H9 (cell line): ENCODE data around the gene FERMT2. TPM values are rescaled to one million over a fixed set of nuclear protein-coding genes. Genes with fewer than 3 reads are reported as not detected.

Experiments used
- DNase-seq: peaks from one replicate; pipeline ENCODE4 v3.0.0-alpha.2; 2017
- H2AFZ ChIP-seq: one replicate; pipeline ENCODE4 v1.6.1; 2013; ENCODE audit warnings: mild to moderate bottlenecking, low read length, control low read depth, moderate library complexity
- H2AK5ac ChIP-seq: 2 replicates; pipeline ENCODE4 v1.6.1; 2013; ENCODE audit warnings: low read length, control low read depth, mixed read lengths; ENCODE audit not compliant: insufficient read length
- H2BK120ac ChIP-seq: one replicate; pipeline ENCODE4 v1.6.1; 2013; ENCODE audit warnings: low read depth, mild to moderate bottlenecking, low read length, control low read depth, inconsistent platforms; ENCODE audit not compliant: poor library complexity, severe bottlenecking
- H2BK12ac ChIP-seq: 2 replicates; pipeline ENCODE4 v1.6.1; 2013; ENCODE audit warnings: low read length, control low read depth, mixed read lengths, low read depth; ENCODE audit not compliant: insufficient read length
- H2BK15ac ChIP-seq: 2 replicates; pipeline ENCODE4 v1.6.1; 2013; ENCODE audit warnings: low read depth, low read length, control low read depth
- H2BK20ac ChIP-seq: one replicate; pipeline ENCODE4 v1.6.1; 2013; ENCODE audit warnings: low read depth, mild to moderate bottlenecking, low read length, control low read depth, inconsistent platforms; ENCODE audit not compliant: poor library complexity, severe bottlenecking
- H2BK5ac ChIP-seq: 2 replicates; pipeline ENCODE4 v1.6.1; 2013; ENCODE audit warnings: low read length, control low read depth, mixed read lengths; ENCODE audit not compliant: insufficient read length
- H3K14ac ChIP-seq: 2 replicates; pipeline ENCODE4 v1.6.1; 2013; ENCODE audit warnings: low read length, control low read depth; ENCODE audit not compliant: insufficient read depth
- H3K18ac ChIP-seq: 2 replicates; pipeline ENCODE4 v1.6.1; 2013; ENCODE audit warnings: low read depth, mild to moderate bottlenecking, mixed read lengths, low read length, control low read depth; ENCODE audit not compliant: insufficient read length
- H3K23ac ChIP-seq: 2 replicates; pipeline ENCODE4 v1.6.1; 2013; ENCODE audit warnings: low read length, control low read depth, mixed read lengths, low read depth; ENCODE audit not compliant: insufficient read length
- H3K23me2 ChIP-seq: 2 replicates; pipeline ENCODE4 v1.6.1; 2013; ENCODE audit warnings: low read depth, mild to moderate bottlenecking, mixed read lengths, low read length, control low read depth; ENCODE audit not compliant: insufficient read length, poor library complexity, severe bottlenecking
- H3K27ac ChIP-seq: 2 replicates; pipeline ENCODE4 v1.5.1; 2013; ENCODE audit warnings: low read length, control low read depth, mixed read lengths, low read depth; ENCODE audit not compliant: insufficient read length
- H3K27me3 ChIP-seq: 2 replicates; pipeline ENCODE4 v1.6.1; 2013; ENCODE audit warnings: low read length, control low read depth, inconsistent platforms; ENCODE audit not compliant: insufficient read depth
- H3K4ac ChIP-seq: 2 replicates; pipeline ENCODE4 v1.6.1; 2013; ENCODE audit warnings: low read depth, mild to moderate bottlenecking, control low read depth, inconsistent platforms, low read length, moderate library complexity
- H3K4me1 ChIP-seq: 2 replicates; pipeline ENCODE4 v1.6.1; 2013; ENCODE audit warnings: low read length, control low read depth, inconsistent platforms; ENCODE audit not compliant: insufficient read depth
- H3K4me2 ChIP-seq: 2 replicates; pipeline ENCODE4 v1.6.1; 2013; ENCODE audit warnings: low read length, control low read depth, mixed read lengths; ENCODE audit not compliant: insufficient read length, insufficient read depth
- H3K56ac ChIP-seq: 2 replicates; pipeline ENCODE4 v1.6.1; 2013; ENCODE audit warnings: low read depth, mild to moderate bottlenecking, mixed read lengths, low read length, control low read depth; ENCODE audit not compliant: insufficient read length
- H3K79me1 ChIP-seq: 2 replicates; pipeline ENCODE4 v1.6.1; 2013; ENCODE audit warnings: low read depth, mild to moderate bottlenecking, moderate library complexity, low read length, control low read depth, inconsistent platforms; ENCODE audit not compliant: insufficient read depth, poor library complexity, severe bottlenecking
- H3K79me2 ChIP-seq: 2 replicates; pipeline ENCODE4 v1.6.1; 2013; ENCODE audit warnings: low read length, control low read depth, inconsistent platforms; ENCODE audit not compliant: insufficient read depth
- H3K9ac ChIP-seq: 2 replicates; pipeline ENCODE4 v1.6.1; 2013; ENCODE audit warnings: low read length, control low read depth, mixed read lengths; ENCODE audit not compliant: insufficient read length; ENCODE audit errors: extremely low read depth
- H3K9me3 ChIP-seq: one replicate; pipeline ENCODE4 v1.6.1; 2013; ENCODE audit warnings: low read depth, low read length, inconsistent platforms; ENCODE audit not compliant: control insufficient read depth
- H3T11ph ChIP-seq: one replicate; pipeline ENCODE4 v1.6.1; 2013; ENCODE audit warnings: mild to moderate bottlenecking, low read length, control low read depth, inconsistent platforms
- H4K20me1 ChIP-seq: one replicate; pipeline ENCODE4 v1.6.1; 2013; ENCODE audit not compliant: control insufficient read depth, insufficient read length, insufficient read depth
- H4K5ac ChIP-seq: 2 replicates; pipeline ENCODE4 v1.6.1; 2013; ENCODE audit warnings: low read depth, mild to moderate bottlenecking, mixed read lengths, low read length, control low read depth; ENCODE audit not compliant: insufficient read length
- H4K8ac ChIP-seq: replicated peaks from 2 replicates; pipeline ENCODE4 v1.6.1; 2013; ENCODE audit warnings: low read length, control low read depth, mixed read lengths, low read depth; ENCODE audit not compliant: insufficient read length
- H4K91ac ChIP-seq: 2 replicates; pipeline ENCODE4 v1.6.1; 2013; ENCODE audit warnings: low read depth, mild to moderate bottlenecking, moderate library complexity, mixed read lengths, low read length, control low read depth; ENCODE audit not compliant: insufficient read length
- H3K27ac Mint-ChIP-seq, 3 experiments: 2 replicates in 2 of 3; 3 replicates in 1 of 3; pipeline ENCODE4 v1.8.0; 2020 to 2021; ENCODE audit warnings: mixed read lengths in 3 of 3, mild to moderate bottlenecking in 1 of 3, moderate library complexity in 1 of 3
- H3K27me3 Mint-ChIP-seq: 2 replicates; pipeline ENCODE4 v1.8.0; 2021; ENCODE audit warnings: low read depth, mild to moderate bottlenecking, moderate library complexity, mixed read lengths
- H3K36me3 Mint-ChIP-seq, 3 experiments: 2 replicates in 2 of 3; 3 replicates in 1 of 3; pipeline ENCODE4 v1.8.0; 2020 to 2021; ENCODE audit warnings: low read depth in 3 of 3, mixed read lengths in 3 of 3; ENCODE audit not compliant: insufficient read depth in 1 of 3
- H3K4me1 Mint-ChIP-seq, 2 experiments: 2 replicates each; pipeline ENCODE4 v1.8.0; 2020; ENCODE audit warnings: mixed read lengths in 2 of 2
- H3K4me3 Mint-ChIP-seq, 2 experiments: 2 replicates in 1 of 2; 3 replicates in 1 of 2; pipeline ENCODE4 v1.8.0; 2020 to 2021; ENCODE audit warnings: mild to moderate bottlenecking in 2 of 2, mixed read lengths in 2 of 2, moderate library complexity in 1 of 2
- H3K9me3 Mint-ChIP-seq, 2 experiments: 2 replicates in 1 of 2; 3 replicates in 1 of 2; pipeline ENCODE4 v1.8.0; 2020; ENCODE audit warnings: mild to moderate bottlenecking in 2 of 2, mixed read lengths in 2 of 2, moderate library complexity in 1 of 2
- WGBS: extraction: QIAGEN DNeasy Blood & Tissue Kit; methylation state at CpG from one replicate; pipeline ENCODE4 v1.1.7; 2013; ENCODE audit warnings: missing lambda C conversion rate, low lambda C conversion rate, mixed read lengths; ENCODE audit not compliant: insufficient read length; ENCODE audit errors: extremely low coverage; 5-methylcytosine and 5-hydroxymethylcytosine counted together
- total RNA-seq: library from RNA; stranded (reverse); gene quantifications from 2 replicates; pipeline ENCODE4 v1.2.1, GENCODE V29; 2021
- TF ChIP-seq, protein P1 (sequence below): fragments of 200-600 bp; sonication (generic); conservative IDR thresholded peaks from 3 replicates; pipeline ENCODE4 v1.8.0; 2021; ENCODE audit warnings: antibody characterized with exemption, mild to moderate bottlenecking

Gene FERMT2
- total RNA-seq, 1 experiment from 2014 or later = 128 TPM

- no peak overlapping the region for H2AFZ ChIP-seq
- Mint-ChIP-seq H3K27me3 (no peaks in the 10 kb centered on the region), H3K27ac (no peak overlapping the region), H3K9me3 (no peaks in the 10 kb centered on the region), H3K4me3 (no peak overlapping the region), H3K36me3 (peaks cover 4 to 33% (median 22%) of the 10 kb centered on the region in 3 experiments; a peak in 6 of 7 replicates), H3K4me1 (no peaks in the 10 kb centered on the region)
- no peak overlapping the region for H3K18ac ChIP-seq
- no peak overlapping the region for H3T11ph ChIP-seq
- H3K56ac ChIP-seq = no peak overlapping the region
- no peak overlapping the region for H3K23ac ChIP-seq
- no peak overlapping the region for H4K91ac ChIP-seq
- H3K79me1 ChIP-seq = peaks cover 3% of the 10 kb centered on the region
- no peak overlapping the region for H3K9ac ChIP-seq
- no peak overlapping the region for H3K14ac ChIP-seq
- DNase-seq = no peak
- H2BK120ac ChIP-seq = no peak overlapping the region
- no CpG with 5 or more reads among the region's 3 CpGs for WGBS
- no peaks in the 10 kb centered on the region for H4K20me1 ChIP-seq
- no peak overlapping the region for H2BK5ac ChIP-seq
- no peak overlapping the region for H3K4me2 ChIP-seq
- H3K4me1 ChIP-seq = no peaks in the 10 kb centered on the region
- TF ChIP-seq, protein P1, sequence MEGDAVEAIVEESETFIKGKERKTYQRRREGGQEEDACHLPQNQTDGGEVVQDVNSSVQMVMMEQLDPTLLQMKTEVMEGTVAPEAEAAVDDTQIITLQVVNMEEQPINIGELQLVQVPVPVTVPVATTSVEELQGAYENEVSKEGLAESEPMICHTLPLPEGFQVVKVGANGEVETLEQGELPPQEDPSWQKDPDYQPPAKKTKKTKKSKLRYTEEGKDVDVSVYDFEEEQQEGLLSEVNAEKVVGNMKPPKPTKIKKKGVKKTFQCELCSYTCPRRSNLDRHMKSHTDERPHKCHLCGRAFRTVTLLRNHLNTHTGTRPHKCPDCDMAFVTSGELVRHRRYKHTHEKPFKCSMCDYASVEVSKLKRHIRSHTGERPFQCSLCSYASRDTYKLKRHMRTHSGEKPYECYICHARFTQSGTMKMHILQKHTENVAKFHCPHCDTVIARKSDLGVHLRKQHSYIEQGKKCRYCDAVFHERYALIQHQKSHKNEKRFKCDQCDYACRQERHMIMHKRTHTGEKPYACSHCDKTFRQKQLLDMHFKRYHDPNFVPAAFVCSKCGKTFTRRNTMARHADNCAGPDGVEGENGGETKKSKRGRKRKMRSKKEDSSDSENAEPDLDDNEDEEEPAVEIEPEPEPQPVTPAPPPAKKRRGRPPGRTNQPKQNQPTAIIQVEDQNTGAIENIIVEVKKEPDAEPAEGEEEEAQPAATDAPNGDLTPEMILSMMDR = no peak
- H3K27ac ChIP-seq = no peak overlapping the region
- H3K4ac ChIP-seq = no peak overlapping the region
- no peak overlapping the region for H4K8ac ChIP-seq
- no peaks in the 10 kb centered on the region for H3K23me2 ChIP-seq
- no peak overlapping the region for H2BK12ac ChIP-seq
- H2BK15ac ChIP-seq = no peak overlapping the region
- no peak overlapping the region for H2BK20ac ChIP-seq
- H4K5ac ChIP-seq = no peak overlapping the region
- H3K27me3 ChIP-seq = no peaks in the 10 kb centered on the region
- H3K9me3 ChIP-seq = no peaks in the 10 kb centered on the region
- no peaks in the 10 kb centered on the region; the same call in 1 of the 2 replicates for H3K79me2 ChIP-seq
- H2AK5ac ChIP-seq = no peak overlapping the region
These were observed 36.6 kb downstream of the FERMT2 start for GRCh38 chr14:52914295-52914694.
